ENCODE data around the gene XRN1.
"Not testable (repeated sequence)": the region's sequence is repeated elsewhere in the genome, so short reads cannot be mapped to it uniquely, and the experiment has no call there.

The XRN1 gene

GRCh38 chr3:142438096-142438495 lies 9.7 kb downstream of the XRN1 start:
- H3K4me3 ChIP-seq, H3K27ac ChIP-seq: not testable (repeated sequence)

GRCh38 chr3:142436951-142437585 lies 10.8 kb downstream of the XRN1 start:
- Histone ChIP-seq H3K27ac (no peak overlapping the region), H3K4me3 (no peak overlapping the region)

GRCh38 chr3:142434503-142434902 lies 13.3 kb downstream of the XRN1 start:
- Histone ChIP-seq H3K27ac (no peak overlapping the region), H3K4me3 (no peak overlapping the region)

- no peak overlapping the region for H3K27ac ChIP-seq
- H3K4me3 ChIP-seq: no peak overlapping the region
These were observed 14.7 kb downstream of the XRN1 start for GRCh38 chr3:142433110-142433509.

GRCh38 chr3:142429582-142429981 lies 18.3 kb downstream of the XRN1 start:
- no peak overlapping the region for H3K4me3 ChIP-seq
- no peak overlapping the region for H3K27ac ChIP-seq

DNA sequence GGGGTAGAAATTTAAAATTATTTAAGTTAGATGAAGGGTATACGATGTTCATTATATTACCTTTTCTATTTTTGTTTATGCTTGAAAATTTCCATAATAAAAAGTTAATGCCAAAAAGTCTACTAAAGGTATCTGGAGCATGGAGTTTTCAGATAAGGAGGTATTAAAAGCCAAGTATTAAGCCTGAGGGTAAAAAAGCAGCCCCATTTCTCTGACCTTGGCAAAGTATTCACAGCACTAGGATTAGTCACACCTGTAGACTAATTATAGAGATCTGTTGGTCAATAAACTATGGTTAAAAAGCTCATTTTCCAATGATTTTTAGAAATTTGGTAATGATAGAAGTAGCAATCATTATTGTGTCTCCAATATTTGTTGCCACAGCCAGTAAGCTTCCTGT lies 23.1 kb downstream of the XRN1 start:
- no peak overlapping the region for H3K27ac ChIP-seq
- no peak overlapping the region for H3K4me3 ChIP-seq

GRCh38 chr3:142418926-142419592 lies 28.8 kb downstream of the XRN1 start:
- Histone ChIP-seq H3K27ac (no peak overlapping the region), H3K4me3 (no peak overlapping the region)

DNA sequence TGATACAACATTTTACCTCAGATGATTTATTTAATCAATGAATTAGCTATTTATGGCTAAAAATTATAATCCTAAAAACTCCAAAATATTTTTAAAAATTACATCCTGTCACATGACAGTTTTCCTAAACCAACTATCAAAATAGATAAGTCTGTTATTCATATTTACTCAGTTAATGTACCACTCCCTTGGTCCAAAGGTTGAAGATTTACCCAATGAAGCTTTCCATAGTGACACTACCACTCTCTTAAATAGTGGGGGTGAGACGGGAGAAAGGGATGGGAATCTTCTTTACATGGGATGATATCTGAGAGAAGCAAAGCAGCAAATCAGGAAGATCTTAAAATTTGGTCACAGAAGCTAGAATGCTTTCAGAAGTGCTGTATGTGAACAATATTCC lies 30.5 kb downstream of the XRN1 start:
- Histone ChIP-seq H3K4me3 (no peak overlapping the region), H3K27ac (no peak overlapping the region)

- not testable (repeated sequence) for H3K4me3 ChIP-seq, H3K27ac ChIP-seq
These were observed 47.3 kb downstream of the XRN1 start for GRCh38 chr3:142400537-142400936.

DNA sequence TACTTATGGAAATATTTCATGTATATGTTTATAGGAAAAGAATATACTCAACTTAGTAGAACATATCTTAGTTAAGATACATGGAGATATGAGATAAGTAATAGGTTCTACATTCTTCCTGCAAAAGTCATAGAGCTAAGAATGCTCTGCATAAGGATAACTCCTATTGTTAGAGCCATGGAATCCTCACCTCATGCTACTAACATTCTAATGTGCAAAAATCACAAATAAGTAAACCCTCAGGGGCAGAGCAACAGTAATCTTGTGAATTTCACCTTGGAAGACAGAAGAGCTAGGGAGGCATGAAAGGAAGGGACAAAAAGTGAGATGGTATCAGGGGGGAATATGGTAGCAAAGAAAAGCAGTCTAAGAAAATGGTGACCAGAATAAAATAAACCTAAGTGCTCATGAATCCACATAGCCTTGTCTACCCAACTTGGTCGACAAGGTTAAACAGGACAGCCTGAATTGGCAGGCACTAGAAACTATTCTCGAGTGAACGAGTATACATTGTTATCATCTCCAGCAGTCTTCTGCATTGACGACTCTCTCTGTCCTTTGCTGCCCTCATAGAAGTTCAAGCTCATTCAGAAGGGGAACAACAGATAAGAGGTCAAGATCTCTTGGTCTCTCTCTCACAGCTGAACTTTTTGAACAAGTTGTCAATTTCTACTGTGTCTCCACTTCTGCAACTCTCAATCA lies 52.8 kb downstream of the XRN1 start:
- Histone ChIP-seq H3K4me3 (no peak overlapping the region), H3K27ac (no peak overlapping the region)

GRCh38 chr3:142385078-142385477 lies 62.8 kb downstream of the XRN1 start:
- Histone ChIP-seq H3K27ac (no peak overlapping the region), H3K4me3 (no peak overlapping the region)

GRCh38 chr3:142374687-142375086 lies 73.2 kb downstream of the XRN1 start:
- Histone ChIP-seq H3K27ac (no peak overlapping the region), H3K4me3 (no peak overlapping the region)

DNA sequence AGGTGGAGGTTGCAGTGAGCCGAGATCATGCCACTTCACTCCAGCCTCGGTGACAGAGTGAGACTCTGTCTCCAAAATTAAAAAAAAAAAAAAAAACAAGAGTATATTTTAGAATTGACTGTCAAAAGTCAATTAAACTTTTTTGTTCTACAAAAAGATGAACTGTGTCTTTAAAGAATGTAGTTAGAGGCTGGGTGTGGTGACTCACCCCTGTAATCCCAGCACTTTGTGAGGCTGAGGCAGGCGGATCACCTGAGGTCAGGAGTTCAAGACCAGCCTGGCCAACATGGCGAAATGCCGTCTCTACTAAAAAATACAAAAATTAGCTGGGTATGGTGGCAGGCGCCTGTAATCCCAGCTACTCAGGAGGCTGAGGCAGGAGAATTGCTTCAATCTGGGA lies 78.3 kb downstream of the XRN1 start:
- not testable (repeated sequence) for H3K4me3 ChIP-seq, H3K27ac ChIP-seq

DNA sequence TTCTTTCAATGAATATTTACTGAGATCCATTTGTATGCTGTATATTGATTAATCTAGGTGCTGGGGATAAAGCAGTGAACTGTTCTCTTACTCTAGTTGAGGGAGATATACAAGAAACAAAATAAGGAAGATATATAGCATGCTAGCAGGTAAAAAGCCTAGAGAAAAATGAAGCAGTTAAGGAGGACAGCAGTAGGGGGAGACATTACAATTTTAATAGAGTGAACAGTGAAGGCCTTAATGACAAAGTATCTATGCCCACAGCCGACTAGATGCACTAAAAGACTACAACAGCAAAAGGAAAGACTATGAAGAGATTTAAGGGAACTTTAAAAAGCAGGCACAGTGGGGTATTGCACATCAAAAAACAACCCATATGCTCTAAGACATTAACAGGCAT lies 81.4 kb downstream of the XRN1 start:
- no peak overlapping the region for H3K27ac ChIP-seq
- H3K4me3 ChIP-seq: no peak overlapping the region

DNA sequence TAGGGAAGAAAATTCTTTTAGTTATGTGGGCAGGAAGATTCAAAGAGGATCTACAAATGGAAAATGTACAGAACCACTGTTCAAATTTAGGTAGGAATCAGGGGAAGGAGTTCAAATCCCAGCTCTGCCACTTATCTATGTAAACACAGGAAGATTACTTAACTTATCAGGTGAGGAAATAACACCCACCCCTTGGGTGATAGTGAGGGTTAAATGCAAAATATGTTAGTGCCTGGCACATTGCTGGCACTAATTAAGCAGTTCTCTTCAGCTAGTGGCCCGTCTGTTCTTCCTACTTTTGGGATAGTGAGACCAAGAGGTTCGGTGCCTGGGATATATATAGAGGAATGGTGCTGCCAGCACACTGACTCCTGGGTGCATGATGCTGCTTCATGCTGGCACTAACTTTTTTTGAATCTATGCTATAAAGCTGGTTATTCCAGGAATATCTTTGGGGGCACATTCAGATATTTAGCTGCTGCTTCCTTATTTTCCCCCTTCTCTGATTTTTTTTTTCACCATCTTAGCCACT lies 83.8 kb downstream of the XRN1 start:
- no peak overlapping the region for H3K4me3 ChIP-seq
- no peak overlapping the region for H3K27ac ChIP-seq

DNA sequence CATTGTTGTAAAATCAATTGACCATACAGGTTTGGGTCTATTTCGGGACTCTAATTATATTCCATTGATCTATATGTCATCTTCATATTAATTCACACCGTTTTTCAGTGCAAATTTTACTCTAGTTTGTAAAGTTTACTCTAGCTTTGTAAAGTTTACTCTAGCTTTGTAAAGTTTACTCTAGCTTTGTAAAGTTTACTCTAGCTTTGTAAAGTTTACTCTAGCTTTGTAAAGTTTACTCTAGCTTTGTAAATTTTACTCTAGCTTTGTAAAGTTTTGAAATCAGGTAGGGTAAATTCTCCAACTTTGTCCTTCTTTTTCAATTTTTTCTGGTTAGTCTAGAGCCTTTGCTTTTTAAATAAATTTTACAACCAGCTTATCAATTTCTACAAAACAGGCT lies 84.4 kb downstream of the XRN1 start:
- H3K4me3 ChIP-seq, H3K27ac ChIP-seq: not testable (repeated sequence)

GRCh38 chr3:142359367-142359766 lies 88.5 kb downstream of the XRN1 start:
- Histone ChIP-seq H3K27ac (no peak overlapping the region), H3K4me3 (no peak overlapping the region)

DNA sequence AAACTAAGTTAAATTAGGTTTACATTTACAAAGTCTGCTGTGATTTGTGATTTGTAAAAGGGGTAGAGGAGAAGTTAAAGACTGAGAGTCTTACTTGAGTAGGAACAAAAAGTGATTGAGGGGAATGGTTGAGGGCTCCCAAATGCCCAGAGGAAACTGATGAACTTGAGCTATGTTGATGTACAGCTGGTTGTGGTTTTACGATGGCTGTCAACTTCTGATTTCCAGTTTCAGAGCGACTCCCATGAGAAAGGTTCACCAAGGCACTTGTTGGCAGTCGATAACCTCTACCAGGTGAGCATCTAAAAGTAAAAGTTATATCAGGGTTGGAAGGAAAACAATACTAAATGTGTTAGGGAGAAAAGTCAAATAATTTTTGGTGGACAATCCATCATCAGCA lies 91.0 kb downstream of the XRN1 start:
- Histone ChIP-seq H3K4me3 (no peak overlapping the region), H3K27ac (no peak overlapping the region)

- H3K4me3 ChIP-seq: no peak overlapping the region
- H3K27ac ChIP-seq: no peak overlapping the region
These were observed 92.1 kb downstream of the XRN1 start for GRCh38 chr3:142355692-142356091.

DNA sequence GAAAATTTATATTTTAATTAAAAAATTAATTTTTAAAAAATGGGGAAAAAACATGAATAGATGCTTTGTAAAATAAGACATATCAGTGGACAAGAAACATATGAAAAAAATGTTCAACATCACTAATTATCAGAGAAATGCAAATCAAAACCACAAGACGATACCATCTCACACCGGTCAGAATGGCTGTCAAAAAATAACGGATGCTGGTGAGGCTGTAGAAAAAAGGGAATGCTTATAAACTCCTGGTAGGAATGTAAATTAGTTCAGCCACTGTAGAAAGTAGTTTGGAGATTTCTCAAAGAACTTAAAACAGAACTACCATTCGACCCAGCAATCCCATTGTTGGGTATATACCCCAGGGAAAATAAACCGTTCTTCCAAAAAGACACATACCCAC lies 93.8 kb downstream of the XRN1 start:
- Histone ChIP-seq H3K4me3 (no peak overlapping the region), H3K27ac (no peak overlapping the region)

GRCh38 chr3:142353571-142353970 lies 94.3 kb downstream of the XRN1 start:
- no peak overlapping the region for H3K4me3 ChIP-seq
- H3K27ac ChIP-seq: no peak overlapping the region
